ENCODE data around the gene FMN1. TPM values are rescaled to one million over a fixed set of nuclear protein-coding genes. Genes with fewer than 3 reads are reported as not detected.

FMN1 gene
- total and polyA plus RNA-seq, 10 of the 15 experiments (the other 5 are each of a cell fraction or from before 2014, with no cell fraction given), result 0.05 to 0.16 (median 0.08) TPM; not detected in 4

- TF ChIP-seq ZNF687 (IDR thresholded peaks at IDR 0.05), result no peak
- TF ChIP-seq JUND (IDR thresholded peaks at IDR 0.05; ENCODE audit: low read depth, low read length), result no peak
Observed at GRCh38 chr15:33201491-33202231, 7.1 kb upstream of the FMN1 start (continued).

GRCh38 chr15:33200903-33201302 lies 6.4 kb upstream of the FMN1 start:
- SMC1A ChIA-PET (ENCODE audit: uncharacterized antibody, unreplicated experiment), result interaction anchor here (0.6 to 1.2 kb wide), 3 partner anchors 11 to 37 kb away, joined by 3 read pairs; no protein-coding TSS in a partner anchor
- DNase-seq (ENCODE audit: low read depth, low spot score) (no peak), FAIRE-seq (no peak), ATAC-seq (no peak)
- intact Hi-C loops (cut with micrococcal nuclease; ENCODE audit: unreplicated experiment), result loop anchor here (5.0 kb wide), 2 partner anchors 39 to 59 kb away; no protein-coding TSS in a partner anchor
- Histone ChIP-seq H3K4me2 (ENCODE audit: control insufficient read depth, insufficient read depth) (no peak overlapping the region), H3K27me3 (replicated peaks in 1 of 2; ENCODE audit: control insufficient read depth in 2 of 2, insufficient read depth in 2 of 2, low read length in 1 of 2) (peaks cover 0 to 9% of the 10 kb centered on the region in 2 experiments; a peak in 2 of 4 replicates), H3K4me1 (ENCODE audit: control insufficient read depth, insufficient read depth, low read length) (peaks cover 10% of the 10 kb centered on the region), H4K20me1 (ENCODE audit: control insufficient read depth, insufficient read depth) (no peaks in the 10 kb centered on the region), H3K4me3 (no peak overlapping the region), H3K9ac (ENCODE audit: control insufficient read depth, insufficient read depth, low read length) (no peak overlapping the region), H3K9me3 (replicated peaks; ENCODE audit: control insufficient read depth, insufficient read depth, low read length) (no peaks in the 10 kb centered on the region; the same call in 2 of the 3 replicates), H3K79me2 (ENCODE audit: control insufficient read depth, insufficient read depth, low read length) (no peaks in the 10 kb centered on the region), H2AFZ (ENCODE audit: control insufficient read depth, low read depth, low read length) (no peak overlapping the region), H3K36me3 (ENCODE audit: control insufficient read depth in 2 of 2, insufficient read depth in 2 of 2, low read length in 1 of 2) (no peaks in the 10 kb centered on the region), H3K27ac (ENCODE audit: control insufficient read depth, insufficient read depth) (no peak overlapping the region)
- in situ Hi-C loops (cut with MboI), result no loop called here
- TF ChIP-seq ATF7 (IDR thresholded peaks at IDR 0.05; ENCODE audit: low read depth) (no peak), POLR2AphosphoS5 (IDR thresholded peaks at IDR 0.05; ENCODE audit: low read length) (no peak), SP1 (IDR thresholded peaks at IDR 0.05; ENCODE audit: low read depth, low read length) (no peak), GATAD2B (conservative IDR thresholded peaks at IDR 0.05; ENCODE audit: low read depth) (no peak), RELA (IDR thresholded peaks at IDR 0.05; ENCODE audit: borderline replicate concordance, partially characterized antibody) (no peak), DPF2 (IDR thresholded peaks at IDR 0.05) (no peak), HCFC1 (IDR thresholded peaks at IDR 0.05; ENCODE audit: low read length) (no peak), USF1 (IDR thresholded peaks at IDR 0.05; ENCODE audit: borderline replicate concordance, extremely low read length, insufficient read depth, low read depth, low read length) (no peak), CEBPB (IDR thresholded peaks at IDR 0.05; ENCODE audit: borderline replicate concordance in 1 of 2, low read depth in 2 of 2, low read length in 2 of 2) (no peak), ASH2L (IDR thresholded peaks at IDR 0.05; ENCODE audit: borderline replicate concordance, low read depth) (no peak), JUND (IDR thresholded peaks at IDR 0.05; ENCODE audit: low read depth, low read length) (no peak)
- 54% methylated on average over 7 of the region's 7 CpGs for WGBS (ENCODE audit: insufficient coverage, insufficient replicate concordance, low lambda C conversion rate, missing lambda C conversion rate)
- BruUV-seq (replicated peaks), result no TSS peak
- CTCF ChIA-PET, result interaction anchor here (1.4 to 3.2 kb wide), 3 partner anchors 14 to 91 kb away, joined by 3 to 23 read pairs (median 4); no protein-coding TSS in a partner anchor
- POLR2A ChIA-PET, result no interaction called here
- RAD21 ChIA-PET (ENCODE audit: unreplicated experiment), result interaction anchor here (1.2 kb wide), 1 partner anchor 12 kb away, joined by 3 read pairs; no protein-coding TSS in a partner anchor

All from GM12878 (cell line).